H9 (cell line): Measurements from ENCODE around the gene VSIG2. TPM values are rescaled to one million over a fixed set of nuclear protein-coding genes. Genes with fewer than 3 reads are reported as not detected.
A peak's percentile ranks its signal among the peaks of the same experiment; 100 is the strongest.

Experiments
- DNase-seq: peaks from one replicate; pipeline ENCODE4 v3.0.0-alpha.2; 2017
- H2AFZ ChIP-seq: one replicate; pipeline ENCODE4 v1.6.1; 2013; ENCODE audit warnings: mild to moderate bottlenecking, low read length, control low read depth, moderate library complexity
- H2AK5ac ChIP-seq: 2 replicates; pipeline ENCODE4 v1.6.1; 2013; ENCODE audit warnings: low read length, control low read depth, mixed read lengths; ENCODE audit not compliant: insufficient read length
- H2BK120ac ChIP-seq: one replicate; pipeline ENCODE4 v1.6.1; 2013; ENCODE audit warnings: low read depth, mild to moderate bottlenecking, low read length, control low read depth, inconsistent platforms; ENCODE audit not compliant: poor library complexity, severe bottlenecking
- H2BK12ac ChIP-seq: 2 replicates; pipeline ENCODE4 v1.6.1; 2013; ENCODE audit warnings: low read length, control low read depth, mixed read lengths, low read depth; ENCODE audit not compliant: insufficient read length
- H2BK15ac ChIP-seq: 2 replicates; pipeline ENCODE4 v1.6.1; 2013; ENCODE audit warnings: low read depth, low read length, control low read depth
- H2BK20ac ChIP-seq: one replicate; pipeline ENCODE4 v1.6.1; 2013; ENCODE audit warnings: low read depth, mild to moderate bottlenecking, low read length, control low read depth, inconsistent platforms; ENCODE audit not compliant: poor library complexity, severe bottlenecking
- H2BK5ac ChIP-seq: 2 replicates; pipeline ENCODE4 v1.6.1; 2013; ENCODE audit warnings: low read length, control low read depth, mixed read lengths; ENCODE audit not compliant: insufficient read length
- H3K14ac ChIP-seq: 2 replicates; pipeline ENCODE4 v1.6.1; 2013; ENCODE audit warnings: low read length, control low read depth; ENCODE audit not compliant: insufficient read depth
- H3K18ac ChIP-seq: 2 replicates; pipeline ENCODE4 v1.6.1; 2013; ENCODE audit warnings: low read depth, mild to moderate bottlenecking, mixed read lengths, low read length, control low read depth; ENCODE audit not compliant: insufficient read length
- H3K23ac ChIP-seq: 2 replicates; pipeline ENCODE4 v1.6.1; 2013; ENCODE audit warnings: low read length, control low read depth, mixed read lengths, low read depth; ENCODE audit not compliant: insufficient read length
- H3K23me2 ChIP-seq: 2 replicates; pipeline ENCODE4 v1.6.1; 2013; ENCODE audit warnings: low read depth, mild to moderate bottlenecking, mixed read lengths, low read length, control low read depth; ENCODE audit not compliant: insufficient read length, poor library complexity, severe bottlenecking
- H3K27ac ChIP-seq: 2 replicates; pipeline ENCODE4 v1.5.1; 2013; ENCODE audit warnings: low read length, control low read depth, mixed read lengths, low read depth; ENCODE audit not compliant: insufficient read length
- H3K27me3 ChIP-seq: 2 replicates; pipeline ENCODE4 v1.6.1; 2013; ENCODE audit warnings: low read length, control low read depth, inconsistent platforms; ENCODE audit not compliant: insufficient read depth
- H3K4ac ChIP-seq: 2 replicates; pipeline ENCODE4 v1.6.1; 2013; ENCODE audit warnings: low read depth, mild to moderate bottlenecking, control low read depth, inconsistent platforms, low read length, moderate library complexity
- H3K4me1 ChIP-seq: 2 replicates; pipeline ENCODE4 v1.6.1; 2013; ENCODE audit warnings: low read length, control low read depth, inconsistent platforms; ENCODE audit not compliant: insufficient read depth
- H3K4me2 ChIP-seq: 2 replicates; pipeline ENCODE4 v1.6.1; 2013; ENCODE audit warnings: low read length, control low read depth, mixed read lengths; ENCODE audit not compliant: insufficient read length, insufficient read depth
- H3K56ac ChIP-seq: 2 replicates; pipeline ENCODE4 v1.6.1; 2013; ENCODE audit warnings: low read depth, mild to moderate bottlenecking, mixed read lengths, low read length, control low read depth; ENCODE audit not compliant: insufficient read length
- H3K79me1 ChIP-seq: 2 replicates; pipeline ENCODE4 v1.6.1; 2013; ENCODE audit warnings: low read depth, mild to moderate bottlenecking, moderate library complexity, low read length, control low read depth, inconsistent platforms; ENCODE audit not compliant: insufficient read depth, poor library complexity, severe bottlenecking
- H3K79me2 ChIP-seq: 2 replicates; pipeline ENCODE4 v1.6.1; 2013; ENCODE audit warnings: low read length, control low read depth, inconsistent platforms; ENCODE audit not compliant: insufficient read depth
- H3K9ac ChIP-seq: 2 replicates; pipeline ENCODE4 v1.6.1; 2013; ENCODE audit warnings: low read length, control low read depth, mixed read lengths; ENCODE audit not compliant: insufficient read length; ENCODE audit errors: extremely low read depth
- H3K9me3 ChIP-seq: one replicate; pipeline ENCODE4 v1.6.1; 2013; ENCODE audit warnings: low read depth, low read length, inconsistent platforms; ENCODE audit not compliant: control insufficient read depth
- H3T11ph ChIP-seq: one replicate; pipeline ENCODE4 v1.6.1; 2013; ENCODE audit warnings: mild to moderate bottlenecking, low read length, control low read depth, inconsistent platforms
- H4K20me1 ChIP-seq: one replicate; pipeline ENCODE4 v1.6.1; 2013; ENCODE audit not compliant: control insufficient read depth, insufficient read length, insufficient read depth
- H4K5ac ChIP-seq: 2 replicates; pipeline ENCODE4 v1.6.1; 2013; ENCODE audit warnings: low read depth, mild to moderate bottlenecking, mixed read lengths, low read length, control low read depth; ENCODE audit not compliant: insufficient read length
- H4K8ac ChIP-seq: replicated peaks from 2 replicates; pipeline ENCODE4 v1.6.1; 2013; ENCODE audit warnings: low read length, control low read depth, mixed read lengths, low read depth; ENCODE audit not compliant: insufficient read length
- H4K91ac ChIP-seq: 2 replicates; pipeline ENCODE4 v1.6.1; 2013; ENCODE audit warnings: low read depth, mild to moderate bottlenecking, moderate library complexity, mixed read lengths, low read length, control low read depth; ENCODE audit not compliant: insufficient read length
- H3K27ac Mint-ChIP-seq, 3 experiments: 2 replicates in 2 of 3; 3 replicates in 1 of 3; pipeline ENCODE4 v1.8.0; 2020 to 2021; ENCODE audit warnings: mixed read lengths in 3 of 3, mild to moderate bottlenecking in 1 of 3, moderate library complexity in 1 of 3
- H3K27me3 Mint-ChIP-seq: 2 replicates; pipeline ENCODE4 v1.8.0; 2021; ENCODE audit warnings: low read depth, mild to moderate bottlenecking, moderate library complexity, mixed read lengths
- H3K36me3 Mint-ChIP-seq, 3 experiments: 2 replicates in 2 of 3; 3 replicates in 1 of 3; pipeline ENCODE4 v1.8.0; 2020 to 2021; ENCODE audit warnings: low read depth in 3 of 3, mixed read lengths in 3 of 3; ENCODE audit not compliant: insufficient read depth in 1 of 3
- H3K4me1 Mint-ChIP-seq, 2 experiments: 2 replicates each; pipeline ENCODE4 v1.8.0; 2020; ENCODE audit warnings: mixed read lengths in 2 of 2
- H3K4me3 Mint-ChIP-seq, 2 experiments: 2 replicates in 1 of 2; 3 replicates in 1 of 2; pipeline ENCODE4 v1.8.0; 2020 to 2021; ENCODE audit warnings: mild to moderate bottlenecking in 2 of 2, mixed read lengths in 2 of 2, moderate library complexity in 1 of 2
- H3K9me3 Mint-ChIP-seq, 2 experiments: 2 replicates in 1 of 2; 3 replicates in 1 of 2; pipeline ENCODE4 v1.8.0; 2020; ENCODE audit warnings: mild to moderate bottlenecking in 2 of 2, mixed read lengths in 2 of 2, moderate library complexity in 1 of 2
- CTCF ChIP-seq: fragments of 200-600 bp; sonication (generic); conservative IDR thresholded peaks from 3 replicates; pipeline ENCODE4 v1.8.0; 2021; ENCODE audit warnings: antibody characterized with exemption, mild to moderate bottlenecking
- WGBS: extraction: QIAGEN DNeasy Blood & Tissue Kit; methylation state at CpG from one replicate; pipeline ENCODE4 v1.1.7; 2013; ENCODE audit warnings: missing lambda C conversion rate, low lambda C conversion rate, mixed read lengths; ENCODE audit not compliant: insufficient read length; ENCODE audit errors: extremely low coverage; 5-methylcytosine and 5-hydroxymethylcytosine counted together
- total RNA-seq: library from RNA; stranded (reverse); gene quantifications from 2 replicates; pipeline ENCODE4 v1.2.1, GENCODE V29; 2021

The VSIG2 gene
- total RNA-seq, 1 experiment from 2014 or later, result not detected

GRCh38 chr11:124799348-124800225, 47.5 kb upstream of the VSIG2 start:
- no CpG with 5 or more reads among the region's 83 CpGs for WGBS
- peak overlapping the region; percentile 88 to 98 (median 91) for H3K27ac Mint-ChIP-seq
- Histone ChIP-seq H3K4me1 (peaks cover 2% of the 10 kb centered on the region; the same call in 1 of the 2 replicates), H3K9me3 (no peaks in the 10 kb centered on the region), H4K5ac (no peak overlapping the region), H4K8ac (no peak overlapping the region), H4K20me1 (no peaks in the 10 kb centered on the region), H3K18ac (peak overlapping the region; percentile 95), H2AK5ac (no peak overlapping the region), H3K27ac (no peak overlapping the region), H2BK12ac (peak overlapping the region; percentile 41), H3K9ac (peak overlapping the region; percentile 96), H3K14ac (peak overlapping the region; percentile 95), H3K79me1 (peaks cover 2% of the 10 kb centered on the region), H2BK15ac (no peak overlapping the region; the same call in 1 of the 2 replicates), H2BK120ac (peak overlapping the region; percentile 53), H4K91ac (no peak overlapping the region), H3K4ac (0 out of 2 replicates have a peak overlapping the region, but pooled peaks have one; percentile 41), H2AFZ (no peak overlapping the region), H3T11ph (no peak overlapping the region), H3K27me3 (no peaks in the 10 kb centered on the region), H2BK5ac (no peak overlapping the region), H3K23ac (no peak overlapping the region), H3K23me2 (peaks cover 5% of the 10 kb centered on the region), H3K4me2 (peak overlapping the region; percentile 96), H3K56ac (no peak overlapping the region), H3K79me2 (peaks cover 29% of the 10 kb centered on the region; the same call in 1 of the 2 replicates), H2BK20ac (no peak overlapping the region)
- H3K36me3 Mint-ChIP-seq, result no peaks in the 10 kb centered on the region
- H3K27me3 Mint-ChIP-seq, result peaks cover 1% of the 10 kb centered on the region; the same call in 1 of the 2 replicates
- 0 out of 3 replicates have a peak, but pooled peaks have one; percentile 13 for TF ChIP-seq CTCF
- DNase-seq, result peak; percentile 48
- peak overlapping the region; percentile 87 to 89 for H3K4me3 Mint-ChIP-seq
- H3K4me1 Mint-ChIP-seq, result peaks cover 26 to 34% of the 10 kb centered on the region in 2 experiments
- H3K9me3 Mint-ChIP-seq, result no peaks in the 10 kb centered on the region
